ENCODE measurements around the gene EFCAB6. TPM values are rescaled to one million over a fixed set of nuclear protein-coding genes. Genes with fewer than 3 reads are reported as not detected.
A peak's percentile ranks its signal among the peaks of the same experiment; 100 is the strongest.

Gene EFCAB6
- total and polyA plus RNA-seq, 11 donors, result 0.53 to 2.3 (median 1.5) TPM

GRCh38 chr22:43792905-43793304 lies 19.2 kb downstream of the EFCAB6 start:
- intact Hi-C loops (cut with DNase I), result loop anchor here in 1 of 10 donors (10.0 kb wide), 1 partner anchor 408 kb away; no protein-coding TSS in a partner anchor

GRCh38 chr22:43789452-43789851 lies 22.7 kb downstream of the EFCAB6 start:
- Histone ChIP-seq H3K4me3 (no peak overlapping the region), H3K36me3 (no peaks in the 10 kb centered on the region), H3K27ac (peak overlapping the region in 2 of 12 donors; percentile 28), H3K4me1 (peaks cover 0 to 9% (median 0%) of the 10 kb centered on the region in 12 donors), H3K27me3 (no peaks in the 10 kb centered on the region), H3K9me3 (peaks cover 0 to 6% (median 0%) of the 10 kb centered on the region in 12 donors)
- DNase-seq (peak in 4 of 5 donors; percentile 40 to 77 (median 62)), ATAC-seq (peak; percentile 73 to 100 (median 92))
- WGBS, 4 donors, result 24 to 46% (median 29%) methylated on average over 7 of the region's 7 CpGs
- intact Hi-C loops (cut with DNase I), result no loop called here
- TF ChIP-seq POLR2A (IDR thresholded peaks at IDR 0.05), result no peak
- TF ChIP-seq CTCF (IDR thresholded peaks at IDR 0.05), result no peak

More at GRCh38 chr22:43792905-43793304, 19.2 kb downstream of the EFCAB6 start:
- Histone ChIP-seq H3K27ac (no peak overlapping the region), H3K4me1 (peaks cover 0 to 14% (median 0%) of the 10 kb centered on the region in 12 donors), H3K36me3 (no peaks in the 10 kb centered on the region), H3K9me3 (no peaks in the 10 kb centered on the region), H3K4me3 (no peak overlapping the region), H3K27me3 (no peaks in the 10 kb centered on the region)
- ATAC-seq (no peak), DNase-seq (no peak)
- 71 to 84% (median 76%) methylated on average over 5 of the region's 5 CpGs for WGBS, 4 donors
- TF ChIP-seq CTCF (IDR thresholded peaks at IDR 0.05) (no peak), POLR2A (IDR thresholded peaks at IDR 0.05) (no peak)

- Histone ChIP-seq H3K9me3 (peaks cover 0 to 6% (median 0%) of the 10 kb centered on the region in 12 donors), H3K4me3 (no peak overlapping the region), H3K27ac (no peak overlapping the region), H3K36me3 (peaks cover 0 to 4% (median 0%) of the 10 kb centered on the region in 9 donors), H3K4me1 (no peaks in the 10 kb centered on the region), H3K27me3 (no peaks in the 10 kb centered on the region)
- ATAC-seq (no peak), DNase-seq (no peak)
- 93 to 98% (median 97%) methylated on average over 2 of the region's 2 CpGs for WGBS, 4 donors
- intact Hi-C loops (cut with DNase I), result no loop called here
- TF ChIP-seq CTCF (IDR thresholded peaks at IDR 0.05), result no peak
- no peak for TF ChIP-seq POLR2A (IDR thresholded peaks at IDR 0.05)
Measured at GRCh38 chr22:43783777-43784176, 28.3 kb downstream of the EFCAB6 start.

- TF ChIP-seq CTCF (IDR thresholded peaks at IDR 0.05) (no peak), POLR2A (IDR thresholded peaks at IDR 0.05) (no peak)
- 76 to 90% (median 88%) methylated on average over 3 of the region's 3 CpGs for WGBS, 4 donors
- Histone ChIP-seq H3K4me1 (no peaks in the 10 kb centered on the region), H3K36me3 (peaks cover 0 to 4% (median 0%) of the 10 kb centered on the region in 9 donors), H3K9me3 (peaks cover 0 to 3% (median 0%) of the 10 kb centered on the region in 12 donors), H3K27me3 (no peaks in the 10 kb centered on the region), H3K27ac (no peak overlapping the region), H3K4me3 (no peak overlapping the region)
- ATAC-seq, result no peak
- intact Hi-C loops (cut with DNase I), result no loop called here
- no peak for DNase-seq
Measured at GRCh38 chr22:43782448-43782847, 29.7 kb downstream of the EFCAB6 start.

Data from heart left ventricle (tissue), 16 donors.